Liver (tissue), 9 donors: Measurements from ENCODE around the gene NBPF20. TPM values are rescaled to one million over a fixed set of nuclear protein-coding genes. Genes with fewer than 3 reads are reported as not detected.
"Not testable (repeated sequence)": the region's sequence is repeated elsewhere in the genome, so short reads cannot be mapped to it uniquely, and the experiment has no call there.

Source experiments
- DNase-seq: peaks from one replicate; pipeline ENCODE4 v3.0.0-alpha.2; 2017; ENCODE audit warnings: low spot score
- H3K27ac ChIP-seq, 2 donors: one replicate each; pipeline ENCODE4 v1.7.0; 2013; ENCODE audit warnings: inconsistent platforms in 2 of 2, low read length in 2 of 2, control low read depth in 1 of 2, low read depth in 1 of 2, mild to moderate bottlenecking in 1 of 2
- H3K27me3 ChIP-seq, 4 donors: one replicate each; pipeline versions ENCODE4 v1.6.1 to v1.7.0; 2013; ENCODE audit warnings: low read length in 3 of 4, inconsistent platforms in 1 of 4, mild to moderate bottlenecking in 1 of 4, moderate library complexity in 1 of 4; ENCODE audit not compliant: control insufficient read depth in 4 of 4, insufficient read depth in 4 of 4
- H3K36me3 ChIP-seq, 4 donors: one replicate each; pipeline versions ENCODE4 v1.6.1 to v1.7.0; 2013; ENCODE audit warnings: low read length in 3 of 4, mild to moderate bottlenecking in 3 of 4, low read depth in 1 of 4, moderate library complexity in 1 of 4; ENCODE audit not compliant: control insufficient read depth in 4 of 4, insufficient read depth in 3 of 4
- H3K4me1 ChIP-seq, 4 donors: one replicate each; pipeline versions ENCODE4 v1.6.1 to v1.7.0; 2013; ENCODE audit warnings: low read length in 3 of 4, mild to moderate bottlenecking in 3 of 4, moderate library complexity in 1 of 4; ENCODE audit not compliant: control insufficient read depth in 4 of 4, insufficient read depth in 4 of 4
- H3K4me3 ChIP-seq, 3 donors: one replicate each; pipeline versions ENCODE4 v1.6.1 to v1.7.0; 2013; ENCODE audit warnings: low read length in 3 of 3, control low read depth in 1 of 3, low read depth in 1 of 3, mild to moderate bottlenecking in 1 of 3
- H3K9ac ChIP-seq, 2 donors: one replicate each; pipeline ENCODE4 v1.7.0; 2013; ENCODE audit warnings: low read length in 2 of 2, mild to moderate bottlenecking in 2 of 2, moderate library complexity in 2 of 2, control low read depth in 1 of 2, low read depth in 1 of 2
- H3K9me3 ChIP-seq, 4 donors: one replicate each; pipeline versions ENCODE4 v1.6.1 to v1.7.0; 2013; ENCODE audit warnings: low read length in 3 of 4; ENCODE audit not compliant: control insufficient read depth in 4 of 4
- EGR1 ChIP-seq, 2 donors: IDR thresholded peaks; 2 replicates each; pipeline ENCODE4 v1.6.1; 2016 to 2018; ENCODE audit warnings: antibody characterized with exemption in 2 of 2, low read depth in 2 of 2
- GABPA ChIP-seq, 2 donors: IDR thresholded peaks in 1 of 2; conservative IDR thresholded peaks in 1 of 2; 2 replicates each; pipeline ENCODE4 v1.6.1; 2016; ENCODE audit warnings: antibody characterized with exemption in 2 of 2, mild to moderate bottlenecking in 1 of 2, moderate library complexity in 1 of 2
- HNF4A ChIP-seq, 2 donors: conservative IDR thresholded peaks; 2 replicates each; pipeline ENCODE4 v1.6.1; 2016; ENCODE audit warnings: antibody characterized with exemption in 2 of 2, mild to moderate bottlenecking in 2 of 2
- JUND ChIP-seq, 2 donors: IDR thresholded peaks; 2 replicates each; pipeline ENCODE4 v1.6.1; 2016; ENCODE audit warnings: antibody characterized with exemption in 2 of 2
- MAX ChIP-seq: IDR thresholded peaks from 2 replicates; pipeline ENCODE4 v1.6.1; 2016; ENCODE audit warnings: antibody characterized with exemption
- RAD21 ChIP-seq, 2 donors: IDR thresholded peaks; 2 replicates each; pipeline ENCODE4 v1.6.1; 2016; ENCODE audit warnings: antibody characterized with exemption in 2 of 2, mild to moderate bottlenecking in 2 of 2
- RXRA ChIP-seq, 2 donors: IDR thresholded peaks; 2 replicates each; pipeline ENCODE4 v1.6.1; 2017 to 2018; ENCODE audit warnings: antibody characterized with exemption in 2 of 2, mild to moderate bottlenecking in 1 of 2
- YY1 ChIP-seq: IDR thresholded peaks from 2 replicates; pipeline ENCODE4 v1.6.1; 2016; ENCODE audit warnings: antibody characterized with exemption, mild to moderate bottlenecking
- ZBTB33 ChIP-seq: IDR thresholded peaks from 2 replicates; pipeline ENCODE4 v1.6.1; 2016; ENCODE audit warnings: antibody characterized with exemption
- WGBS: extraction: QIAGEN DNeasy Blood & Tissue Kit; methylation state at CpG from one replicate; pipeline ENCODE4 v1.1.7; 2013; 5-methylcytosine and 5-hydroxymethylcytosine counted together
- polyA plus RNA-seq, 2 donors: library from polyadenylated mRNA; stranded (reverse) in 1 of 2; unstranded in 1 of 2; fragments of 200-250 nt in 1 of 2; fragments of >200 nt in 1 of 2; fragmentation: Nextera tagmentation in 1 of 2; extraction: Ambion mirVana in 1 of 2; gene quantifications; one replicate each; pipeline versions ENCODE4 v1.2.1 to v1.2.3, GENCODE V29; 2013 to 2015
- total RNA-seq, 2 donors: library from RNA; depleted of rRNA; stranded (reverse); fragments of >200 nt; gene quantifications; one replicate each; pipeline ENCODE4 v1.2.3, GENCODE V29; 2014
- donor health status: healthy.
- donor health status: healthy.
- donor health status: healthy.
- donor health status: healthy.
- donor health status: healthy.

The NBPF20 gene
- total and polyA plus RNA-seq, 4 donors = 0.98 to 8.2 (median 2.0) TPM

DNA sequence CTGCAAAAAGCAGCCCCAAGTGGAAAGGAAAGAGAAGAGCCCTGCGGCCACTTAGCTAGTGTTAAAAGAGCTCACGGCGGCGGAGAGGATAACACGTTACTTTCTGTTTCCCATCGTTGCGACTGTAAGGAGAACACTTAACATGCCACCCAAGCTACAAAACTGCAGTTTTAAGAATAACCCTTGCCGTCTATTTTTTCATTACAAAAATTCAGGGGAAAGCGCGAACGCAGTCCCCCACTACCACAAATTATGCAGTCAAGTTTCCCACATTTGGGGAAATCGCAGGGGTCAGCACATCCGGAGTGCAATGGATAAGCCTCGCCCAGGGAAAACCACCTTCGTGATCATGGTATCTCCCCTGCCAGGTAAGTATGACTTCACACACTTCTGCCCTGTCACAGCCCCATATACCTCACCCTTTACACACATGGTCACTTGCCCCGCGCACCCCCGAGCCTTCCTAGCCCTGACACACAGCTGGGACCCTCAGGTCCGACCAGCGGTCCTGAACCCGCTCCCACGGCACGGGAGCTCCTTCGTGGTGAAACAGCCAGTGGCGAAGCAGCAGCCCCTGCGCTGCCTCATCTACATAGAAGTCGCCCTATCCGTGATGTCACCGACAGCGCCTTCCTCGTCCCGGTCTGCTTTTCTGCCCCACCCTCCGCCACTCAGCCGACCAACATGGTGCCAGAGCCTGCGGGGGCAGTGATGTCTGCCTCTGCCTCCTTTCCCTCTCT, 40.2 kb upstream of the NBPF20 start:
- not testable (repeated sequence) for H3K36me3 ChIP-seq, H3K9me3 ChIP-seq, H3K27me3 ChIP-seq, H3K4me1 ChIP-seq
- TF ChIP-seq ZBTB33 = peak; percentile 73
- peak in 1 of 2 donors; percentile 38 for TF ChIP-seq RAD21 (IDR thresholded peaks at IDR 0.05)
- TF ChIP-seq GABPA (IDR thresholded peaks at IDR 0.05 in 1 of 2, conservative IDR thresholded peaks at IDR 0.05 in 1 of 2) = peak in 1 of 2 donors; percentile 72
- TF ChIP-seq JUND (IDR thresholded peaks at IDR 0.05) = peak in 1 of 2 donors; percentile 27
- peak in 1 of 2 donors; percentile 38 for TF ChIP-seq EGR1 (IDR thresholded peaks at IDR 0.05; ENCODE audit: low read depth in 2 of 2)
- peak; percentile 74 for TF ChIP-seq YY1
- peak; percentile 10 to 47 for TF ChIP-seq HNF4A (conservative IDR thresholded peaks at IDR 0.05)
- peak; percentile 42 for TF ChIP-seq MAX
- peak in 1 of 2 donors; percentile 49 for TF ChIP-seq RXRA (IDR thresholded peaks at IDR 0.05)
- Histone ChIP-seq H3K9ac (peak overlapping the region in 1 of 2 donors; percentile 49), H3K4me3 (peak overlapping the region in 2 of 3 donors; percentile 33 to 46), H3K27ac (peak overlapping the region; percentile 28 to 69)
- WGBS = under 1% methylated on average over 18 of the region's 35 CpGs
- DNase-seq = peak; percentile 43

- DNase-seq, H3K4me1 ChIP-seq, H3K36me3 ChIP-seq, H3K9ac ChIP-seq, H3K27me3 ChIP-seq, H3K9me3 ChIP-seq: not testable (repeated sequence)
- H3K27ac ChIP-seq = peak overlapping the region; percentile 28 to 69
- WGBS = 22% methylated on average over 6 of the region's 21 CpGs
- peak overlapping the region in 1 of 3 donors; percentile 46 for H3K4me3 ChIP-seq
Measured at GRCh38 chr1:145464708-145465336, 39.4 kb upstream of the NBPF20 start.

- H3K4me1 ChIP-seq, DNase-seq, H3K27me3 ChIP-seq, H3K9me3 ChIP-seq, H3K27ac ChIP-seq, H3K4me3 ChIP-seq, H3K36me3 ChIP-seq, H3K9ac ChIP-seq: not testable (repeated sequence)
- 94% methylated on average over 2 of the region's 2 CpGs for WGBS
Measured at GRCh38 chr1:145464017-145464416, 38.6 kb upstream of the NBPF20 start.

GRCh38 chr1:145460684-145461083, 35.3 kb upstream of the NBPF20 start:
- not testable (repeated sequence) for H3K9ac ChIP-seq, H3K27me3 ChIP-seq, H3K4me3 ChIP-seq, DNase-seq, H3K4me1 ChIP-seq, H3K9me3 ChIP-seq, H3K36me3 ChIP-seq, H3K27ac ChIP-seq
- WGBS = 58% methylated on average over 10 of the region's 10 CpGs

- not testable (repeated sequence) for H3K9me3 ChIP-seq, H3K4me3 ChIP-seq
Measured at GRCh38 chr1:145460048-145460447, 34.6 kb upstream of the NBPF20 start.

DNA sequence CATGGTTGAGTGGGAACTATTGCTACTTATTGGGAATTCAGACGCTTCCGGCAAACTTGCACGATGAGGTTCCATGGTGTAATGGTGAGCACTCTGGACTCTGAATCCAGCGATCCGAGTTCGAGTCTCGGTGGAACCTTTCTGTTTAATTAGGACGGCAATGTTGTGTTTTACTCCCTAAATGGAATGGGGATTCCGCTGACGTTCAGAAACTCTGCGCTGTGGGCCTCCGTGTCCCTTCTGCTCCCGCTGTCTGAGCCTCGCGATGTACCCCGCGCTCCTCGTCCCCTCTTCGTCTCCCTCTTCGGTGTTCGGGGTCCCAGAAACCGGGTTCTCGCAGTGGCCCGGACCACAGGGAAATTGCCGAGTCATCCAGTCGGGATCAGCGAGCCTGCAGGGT, 34.2 kb upstream of the NBPF20 start:
- no CpG with 5 or more reads among the region's 27 CpGs for WGBS
- not testable (repeated sequence) for DNase-seq, H3K4me1 ChIP-seq, H3K27me3 ChIP-seq, H3K4me3 ChIP-seq, H3K36me3 ChIP-seq, H3K9me3 ChIP-seq, H3K9ac ChIP-seq, H3K27ac ChIP-seq

More at GRCh38 chr1:145460048-145460447, 34.6 kb upstream of the NBPF20 start:
- H3K36me3 ChIP-seq, H3K27ac ChIP-seq, DNase-seq, H3K27me3 ChIP-seq, H3K4me1 ChIP-seq, H3K9ac ChIP-seq: not testable (repeated sequence)
- WGBS = 6% methylated on average over 12 of the region's 13 CpGs
